NCI-H345 treated with DMSO at 0.1 percent for 48 hours (cell line): ENCODE measurements around the gene ZBTB39.
"Not testable (repeated sequence)": the region's sequence is repeated elsewhere in the genome, so short reads cannot be mapped to it uniquely, and the experiment has no call there.

ENCODE experiments used
- DNase-seq: peaks from one replicate; lab custom pipeline; 2025; ENCODE audit not compliant: unreplicated experiment; lab: John Stamatoyannopoulos, UW

Gene ZBTB39

DNA sequence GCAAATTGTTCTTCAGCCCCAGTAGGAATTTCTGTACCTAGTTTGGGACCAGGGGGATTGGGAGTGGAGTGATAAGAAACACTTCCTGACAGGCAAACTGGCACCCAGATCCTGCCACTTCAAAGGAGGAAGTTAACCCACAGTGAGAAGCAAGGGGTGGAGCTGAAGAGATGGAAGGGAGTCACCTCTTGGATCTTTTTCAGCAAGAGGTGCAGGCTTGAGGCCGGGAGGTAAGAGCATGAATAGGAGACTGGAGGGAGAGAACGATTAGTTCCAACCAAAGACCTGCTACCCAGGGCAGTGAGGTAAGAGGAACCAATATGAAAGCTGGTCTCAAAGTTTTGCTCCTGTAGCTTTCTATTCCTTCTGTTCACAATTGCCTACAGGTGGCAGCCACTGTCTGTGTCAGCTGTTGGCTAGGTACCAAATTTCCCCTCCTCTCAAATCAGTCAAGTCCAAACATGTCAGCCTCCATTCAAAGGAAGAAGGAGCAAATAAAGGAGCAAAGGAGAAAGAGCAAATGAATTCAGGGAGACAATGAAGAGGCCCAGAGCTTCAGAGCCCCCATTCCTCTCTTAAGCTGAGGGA lies 24.9 kb upstream of the ZBTB39 start:
- DNase-seq = peak; percentile 87

DNA sequence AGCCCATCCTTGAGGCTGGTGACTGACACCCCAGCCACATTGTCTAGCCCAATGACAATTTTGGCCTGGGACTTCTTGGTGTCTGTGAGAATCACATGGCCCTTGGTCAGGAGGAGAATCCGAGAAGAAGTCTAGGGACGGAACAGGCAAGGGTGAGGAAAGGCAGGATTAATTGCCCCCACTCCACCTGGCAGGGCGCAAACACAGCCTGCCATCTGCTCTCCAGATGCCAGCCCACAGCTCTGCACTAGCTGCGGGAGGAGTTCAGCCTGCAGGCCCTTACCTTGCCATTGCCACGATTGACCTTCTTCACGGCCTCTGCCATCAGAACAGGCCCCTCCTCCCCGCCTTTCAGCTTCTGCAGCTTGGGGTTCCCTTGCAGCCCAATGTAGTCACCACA lies 23.1 kb upstream of the ZBTB39 start:
- no peak for DNase-seq

DNA sequence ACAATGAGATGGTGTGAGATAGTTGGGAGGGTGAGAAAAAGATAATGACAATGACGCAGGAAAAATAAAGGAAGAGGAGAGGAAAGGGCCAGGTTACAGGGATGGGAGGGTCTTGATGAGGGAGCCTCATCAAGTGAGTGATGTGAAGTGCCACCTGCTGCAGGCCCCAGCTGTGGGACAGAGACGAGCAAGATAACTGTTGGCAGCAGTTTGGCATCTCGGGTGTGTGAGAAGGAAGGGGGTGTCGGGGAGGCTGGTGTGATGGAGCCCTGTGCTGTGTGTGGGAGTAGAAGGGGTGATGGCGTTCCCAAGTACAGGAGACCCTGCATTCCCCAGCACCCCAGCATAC lies 21.4 kb upstream of the ZBTB39 start:
- DNase-seq = no peak

DNA sequence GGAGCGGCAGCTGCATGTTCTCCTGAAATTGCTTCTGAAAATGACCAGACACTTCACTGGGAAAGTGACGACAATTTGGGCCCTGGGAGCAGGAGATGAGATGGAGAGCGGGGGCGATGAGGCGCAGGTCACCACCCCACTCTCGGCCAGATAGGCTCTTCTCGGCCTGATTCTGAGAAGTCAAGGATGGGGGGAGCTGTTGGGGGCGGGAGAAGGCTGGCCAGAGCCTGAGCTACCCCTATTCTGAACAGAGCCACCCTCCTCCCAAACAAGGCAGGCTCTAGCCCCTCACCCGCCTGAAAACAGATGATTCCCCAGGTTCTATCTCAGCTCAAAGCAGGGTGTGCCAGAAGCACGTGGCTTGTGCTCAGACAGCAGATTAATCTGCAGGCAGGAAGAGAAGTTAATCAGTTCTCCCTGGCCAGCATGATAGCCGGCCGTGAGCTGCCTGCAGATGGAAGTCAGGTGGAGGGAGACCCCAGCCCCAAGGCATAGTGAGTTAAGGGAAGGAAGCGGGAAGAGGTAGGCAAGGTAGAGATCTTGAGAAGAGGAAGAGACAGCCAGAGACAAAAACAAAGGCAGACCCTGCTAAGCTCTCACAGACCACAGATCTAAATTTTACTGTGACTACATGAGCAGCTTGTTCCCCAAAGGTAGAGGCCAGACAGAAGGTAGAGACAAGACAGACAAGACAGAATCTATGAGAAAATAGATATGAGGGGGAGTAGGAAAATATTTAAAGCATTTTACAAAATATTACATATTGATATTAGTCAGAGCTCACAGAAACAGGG lies 20.9 kb upstream of the ZBTB39 start:
- DNase-seq = no peak

DNA sequence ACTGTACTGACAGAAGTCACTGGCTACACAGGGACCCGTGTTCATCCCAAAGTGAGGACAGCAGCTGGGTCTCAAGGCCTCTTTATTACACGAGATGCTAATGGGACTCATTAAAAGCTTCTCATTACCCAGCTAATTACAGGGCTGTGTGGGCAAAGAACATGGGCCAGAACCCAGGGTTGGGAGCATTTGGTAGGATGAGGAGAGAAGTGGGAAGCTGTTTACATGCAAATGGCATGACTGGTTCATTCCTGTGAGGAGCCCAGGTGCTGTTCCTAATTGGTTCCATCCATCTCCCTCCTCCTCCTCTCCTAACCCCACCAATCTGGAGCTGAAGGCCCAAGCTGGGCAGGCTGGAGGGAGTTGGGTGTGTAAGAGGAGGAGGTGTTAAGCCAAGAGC lies 18.9 kb upstream of the ZBTB39 start:
- no peak for DNase-seq

DNA sequence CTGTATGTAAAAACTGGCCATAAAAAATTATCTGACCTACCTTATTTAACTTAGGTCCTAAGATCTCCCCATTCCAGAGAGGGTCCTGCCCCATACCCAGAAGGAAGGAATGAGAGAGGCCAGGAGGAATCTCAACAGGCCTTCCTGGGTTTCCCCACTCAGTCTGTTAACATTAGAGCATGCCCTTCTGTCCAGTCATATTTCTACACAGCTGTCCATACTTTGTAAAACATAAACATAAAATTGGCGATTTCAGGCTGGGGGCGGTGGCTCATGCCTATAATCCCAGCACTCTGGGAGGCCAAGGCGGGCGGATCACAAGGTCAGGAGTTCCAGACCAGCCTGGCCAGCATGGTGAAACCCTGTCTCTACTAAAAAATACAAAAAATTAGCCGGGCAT lies 16.0 kb upstream of the ZBTB39 start:
- DNase-seq = not testable (repeated sequence)

DNA sequence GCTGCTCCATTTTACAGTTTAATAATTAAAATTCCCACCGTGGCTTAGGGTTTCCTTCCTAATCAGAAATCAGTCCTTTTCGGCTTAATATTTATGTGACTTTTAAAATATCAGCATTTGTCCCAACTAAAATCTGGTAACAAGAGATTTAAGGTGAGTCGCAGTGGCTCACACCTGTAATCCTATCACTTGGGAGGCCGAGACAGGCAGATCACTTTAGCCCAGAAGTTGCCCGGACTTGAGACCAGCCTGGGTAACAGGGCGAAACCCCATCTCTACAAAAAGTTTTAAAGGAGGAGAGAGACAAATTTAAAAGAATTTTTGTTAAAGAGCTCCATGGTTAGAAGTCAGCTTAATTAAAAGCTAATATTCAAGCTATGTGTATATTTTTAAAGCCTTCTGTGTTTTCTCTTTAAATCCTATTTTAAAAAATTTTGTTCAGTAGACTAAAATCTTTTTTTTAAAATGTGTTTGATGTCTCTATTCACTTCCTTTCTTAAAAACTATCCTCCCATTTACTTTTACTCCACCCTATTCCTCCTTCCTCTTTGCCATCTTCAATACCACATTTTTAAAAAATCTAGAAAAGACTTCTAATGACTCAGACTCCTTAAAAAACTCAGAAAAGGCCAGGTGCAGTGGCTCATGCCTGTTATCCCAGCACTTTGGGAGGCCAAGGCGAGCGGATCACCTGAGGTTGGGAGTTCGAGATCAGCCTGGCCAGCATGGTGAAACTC lies 13.8 kb upstream of the ZBTB39 start:
- DNase-seq = no peak

DNA sequence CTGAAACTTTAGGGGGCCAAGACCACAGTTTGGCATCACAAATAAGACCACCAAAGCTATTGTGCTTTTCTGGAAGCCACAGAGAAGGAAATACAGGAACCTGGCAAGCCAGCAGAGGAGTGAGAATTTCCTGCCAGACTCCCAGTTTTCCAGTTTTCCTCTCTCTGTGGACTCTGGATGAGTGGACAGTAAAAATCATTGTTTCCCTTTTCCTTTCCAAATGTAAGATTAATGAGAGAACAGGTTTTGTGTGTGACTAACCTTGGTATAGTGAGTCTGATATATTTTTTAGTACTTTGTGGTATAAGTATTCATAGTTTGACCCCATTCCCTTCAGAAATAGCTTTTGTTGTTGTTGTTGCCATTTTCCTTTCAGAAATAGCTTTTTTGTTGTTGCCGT lies 12.6 kb upstream of the ZBTB39 start:
- no peak for DNase-seq

DNA sequence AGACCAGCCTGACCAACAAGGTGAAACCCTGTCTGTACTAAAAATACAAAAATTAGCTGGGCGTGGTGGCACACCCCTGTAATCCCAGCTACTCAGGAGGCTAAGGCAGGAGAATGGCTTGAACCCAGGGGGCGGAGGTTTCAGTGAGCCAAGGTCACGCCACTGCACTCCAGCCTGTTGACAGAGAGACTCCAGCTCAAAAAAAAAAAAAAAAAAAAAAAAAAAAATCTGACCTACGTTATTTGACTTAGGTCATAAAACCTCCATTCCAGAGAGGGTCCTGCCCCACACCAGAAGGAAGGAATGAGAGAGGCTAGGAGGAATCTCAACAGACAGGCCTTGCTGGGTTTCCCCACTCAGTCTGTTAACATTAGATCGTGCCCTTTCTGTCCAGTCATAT lies 12.0 kb upstream of the ZBTB39 start:
- not testable (repeated sequence) for DNase-seq

DNA sequence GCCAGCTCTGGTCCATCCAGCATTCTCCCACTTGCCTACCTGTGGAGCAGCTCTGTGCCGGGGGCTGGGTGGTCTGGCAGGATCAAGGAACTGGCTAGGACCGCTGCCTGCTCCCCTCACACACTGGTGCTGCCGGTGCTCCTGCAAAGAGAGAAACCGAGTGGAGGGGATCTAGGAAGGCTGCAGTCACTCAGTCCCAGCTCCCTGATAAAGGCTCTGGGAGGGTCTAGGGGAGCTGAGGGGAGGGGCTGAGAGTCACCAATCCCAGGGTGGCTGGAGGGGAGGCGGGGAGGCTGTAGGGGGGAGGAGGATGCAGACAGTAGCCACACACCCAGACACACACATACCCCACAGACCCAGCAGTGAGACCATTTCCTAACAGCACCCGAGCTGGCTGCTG lies 10.0 kb upstream of the ZBTB39 start, which contains the start of gene TAC3:
TAC3 (minus strand) TSS at position 182 of the 400 bp plus-strand sequence. CDS start 732 bp downstream, outside the sequence.
- DNase-seq = no peak

DNA sequence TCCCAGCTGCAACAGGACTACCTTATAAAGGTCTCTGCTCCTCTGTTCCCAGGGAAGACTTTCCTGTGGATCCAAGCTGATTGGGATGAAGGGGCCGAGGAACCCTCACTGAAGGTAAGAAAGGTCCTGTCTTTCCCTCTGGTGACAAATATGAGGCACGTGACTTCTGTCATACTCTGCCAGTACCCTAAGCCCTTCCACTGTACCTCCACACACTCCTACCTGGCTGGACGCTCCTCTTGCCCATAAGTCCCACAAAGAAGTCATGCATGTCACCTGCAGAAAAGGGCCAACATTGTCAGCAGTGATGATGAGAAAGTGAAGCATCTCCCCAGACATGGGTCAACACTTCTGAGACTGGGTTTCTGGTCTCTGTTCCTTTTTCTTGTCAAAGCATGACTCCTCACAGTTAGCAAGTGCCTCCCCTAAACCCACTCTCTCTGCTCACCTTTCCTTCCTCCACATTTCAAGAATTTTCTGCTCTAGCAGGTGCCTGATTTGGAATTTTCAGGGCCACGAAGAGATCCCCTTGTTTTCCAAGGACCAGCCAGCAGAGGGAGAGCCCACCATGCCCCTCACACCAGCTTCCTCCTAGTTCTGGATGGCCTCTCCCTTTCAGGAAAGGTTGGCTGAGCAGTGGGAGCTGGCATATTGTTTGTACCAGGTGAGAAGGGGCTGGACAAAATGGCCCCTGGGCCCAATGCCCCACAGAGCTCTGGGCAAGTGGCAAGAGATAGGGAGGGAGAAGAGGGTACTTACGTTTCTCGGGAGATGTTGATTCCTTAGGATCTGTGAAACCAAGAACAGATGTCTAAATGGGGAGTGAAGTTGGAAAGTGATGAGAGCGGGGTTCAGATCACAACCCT lies 6.5 kb upstream of the ZBTB39 start:
- DNase-seq = no peak

DNA sequence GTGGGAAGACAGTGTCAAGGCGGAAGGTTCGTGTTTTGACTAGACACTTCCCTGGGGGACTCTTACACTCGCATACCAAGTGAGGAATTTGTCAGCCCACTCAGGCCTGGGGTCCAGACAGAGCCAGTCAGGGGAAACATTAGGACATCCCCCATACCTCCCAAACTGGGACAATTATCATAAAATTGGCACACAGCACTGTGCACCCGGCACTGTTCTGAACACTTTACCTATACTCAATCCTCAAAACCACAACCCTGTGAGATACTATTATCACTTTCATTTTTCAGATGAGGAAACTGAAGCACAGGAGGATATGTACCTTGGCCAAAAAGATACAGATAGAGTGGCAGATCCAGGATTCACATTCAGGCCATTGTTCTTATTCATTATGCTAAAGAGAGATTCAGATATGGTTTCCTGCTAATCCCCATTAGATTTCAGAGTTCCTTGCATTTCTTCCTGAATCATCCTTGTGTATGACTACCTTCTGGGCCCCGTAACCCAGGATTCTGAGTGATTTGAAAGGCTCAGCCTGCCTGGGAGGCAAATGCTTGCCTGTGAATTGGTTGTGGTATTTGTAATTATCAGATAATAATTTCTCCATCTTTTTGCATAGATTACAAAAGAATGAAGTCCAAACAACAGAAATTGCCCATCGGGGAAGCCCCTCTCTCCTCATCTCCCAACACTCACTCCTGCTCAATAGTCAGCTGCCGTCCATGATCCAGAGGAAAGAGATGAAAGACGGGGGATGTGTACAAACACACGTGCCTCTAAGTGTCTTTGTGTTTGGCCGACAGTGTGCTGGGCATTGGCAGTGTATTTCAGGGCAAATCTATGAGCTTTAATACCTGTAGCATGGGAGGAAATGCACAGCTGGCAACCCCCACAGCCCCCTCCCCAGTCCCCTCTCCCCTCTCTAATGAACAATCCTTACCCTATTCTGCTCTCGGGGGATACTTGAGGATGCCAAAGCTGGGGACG lies 5.4 kb upstream of the ZBTB39 start:
- DNase-seq = no peak

DNA sequence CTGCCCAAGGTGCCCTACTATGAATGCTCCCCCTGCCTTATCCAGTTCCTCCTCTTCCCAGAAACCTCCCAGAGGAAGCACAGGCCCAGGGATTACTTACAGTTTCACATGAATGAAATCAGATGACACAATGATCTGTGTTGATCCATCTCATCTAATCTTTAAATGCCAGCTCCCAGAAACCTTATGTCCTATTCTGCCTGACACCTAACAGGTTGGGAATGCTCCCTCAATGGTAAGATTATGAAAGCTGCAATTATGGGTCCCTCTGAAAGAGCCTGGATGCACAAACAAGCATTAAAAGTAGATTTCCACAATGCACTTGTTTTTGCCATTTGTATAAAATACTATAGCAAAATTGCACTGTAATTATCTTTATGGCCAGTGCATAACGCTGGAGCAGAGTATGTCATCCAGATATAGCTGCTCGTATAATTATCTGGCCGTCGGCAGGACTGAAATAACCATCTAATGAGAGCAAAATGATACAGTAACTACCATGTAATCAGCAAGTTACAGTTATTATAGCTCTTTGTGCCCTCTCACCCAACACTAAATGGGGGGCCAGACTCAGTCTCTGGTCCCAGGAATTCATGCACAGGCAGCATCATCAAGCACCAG lies 4.4 kb upstream of the ZBTB39 start:
- DNase-seq = no peak

DNA sequence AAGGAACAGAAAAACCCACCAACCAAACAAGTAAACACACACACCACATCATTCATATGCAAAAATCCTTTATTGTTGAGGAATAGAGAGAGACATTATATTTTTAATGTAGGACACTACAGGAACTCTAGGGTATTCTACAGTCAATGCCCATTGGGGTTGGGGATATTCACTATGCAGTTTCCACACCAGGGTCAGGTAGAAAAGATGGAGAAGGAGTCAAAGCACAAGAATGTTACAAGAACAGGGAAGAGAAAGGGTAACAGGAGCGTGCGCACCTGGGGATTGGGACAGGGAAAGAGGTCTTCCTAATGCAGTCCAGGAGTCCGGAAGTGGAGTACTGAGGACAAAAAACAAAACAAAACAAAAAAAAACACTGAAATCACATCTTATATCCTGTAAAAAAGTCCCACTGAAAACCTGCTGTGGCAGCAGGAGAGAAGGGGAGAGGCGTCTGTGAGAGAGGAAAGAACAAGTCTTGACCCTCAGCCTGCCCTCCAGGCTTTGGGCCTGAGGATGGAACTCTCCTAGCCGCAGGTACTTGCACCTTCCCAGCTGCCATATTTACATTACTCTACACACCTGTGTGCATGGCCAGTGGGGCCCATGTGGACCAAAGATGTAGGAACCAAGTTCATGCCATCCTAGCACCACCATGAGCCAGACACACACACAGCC lies 3.7 kb upstream of the ZBTB39 start:
- no peak for DNase-seq

DNA sequence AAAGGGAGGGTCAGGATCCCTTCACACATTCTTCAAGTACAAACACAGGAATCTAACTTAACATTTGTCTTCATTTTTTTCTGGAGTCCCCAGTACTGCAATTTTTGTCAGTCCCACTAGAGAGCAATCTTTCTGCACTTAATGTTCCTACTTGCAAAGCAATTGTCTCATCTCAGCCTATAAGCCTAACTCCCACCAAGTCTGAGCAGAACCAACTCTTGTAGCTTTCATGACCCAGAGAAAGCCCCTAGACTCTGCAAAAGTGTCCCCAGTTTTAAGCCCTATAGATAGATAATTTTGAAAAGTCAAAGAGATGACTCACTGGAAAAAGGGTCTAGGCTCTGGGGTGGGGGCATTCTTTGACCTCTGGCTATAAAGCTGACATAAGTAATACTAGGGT lies 1.8 kb upstream of the ZBTB39 start:
- DNase-seq = peak; percentile 28

DNA sequence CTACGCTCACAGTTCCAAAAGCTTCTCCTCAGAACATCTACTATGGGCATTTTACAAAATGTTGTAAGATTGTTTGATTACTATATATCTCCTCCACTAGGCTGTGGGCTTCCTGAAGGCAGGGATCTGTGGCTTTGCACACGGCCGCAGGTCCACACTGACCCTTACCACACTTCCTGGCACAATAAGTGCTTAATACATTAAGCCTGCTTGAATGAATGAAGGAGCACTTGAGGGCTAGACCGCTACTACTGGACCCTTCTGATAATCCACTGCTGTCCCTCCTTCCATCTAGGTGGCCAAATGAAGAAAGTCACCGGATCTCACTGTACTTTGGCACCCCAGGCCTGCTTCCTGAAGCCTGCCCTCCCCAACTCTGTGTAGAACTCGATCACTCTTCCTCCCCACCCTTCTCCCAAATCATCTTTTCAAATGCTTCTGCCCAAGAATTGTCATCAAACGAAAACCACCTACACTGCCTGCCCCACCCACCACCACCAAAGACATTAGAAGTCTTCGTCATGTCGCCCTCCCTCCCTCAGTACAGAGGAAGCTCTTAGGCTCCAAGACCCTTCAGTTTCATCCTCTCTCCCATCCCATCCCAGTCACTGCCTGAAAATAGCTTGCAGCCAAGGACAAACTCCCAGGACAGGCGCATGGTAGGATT lies 596 bp upstream of the ZBTB39 start:
- DNase-seq = no peak

DNA sequence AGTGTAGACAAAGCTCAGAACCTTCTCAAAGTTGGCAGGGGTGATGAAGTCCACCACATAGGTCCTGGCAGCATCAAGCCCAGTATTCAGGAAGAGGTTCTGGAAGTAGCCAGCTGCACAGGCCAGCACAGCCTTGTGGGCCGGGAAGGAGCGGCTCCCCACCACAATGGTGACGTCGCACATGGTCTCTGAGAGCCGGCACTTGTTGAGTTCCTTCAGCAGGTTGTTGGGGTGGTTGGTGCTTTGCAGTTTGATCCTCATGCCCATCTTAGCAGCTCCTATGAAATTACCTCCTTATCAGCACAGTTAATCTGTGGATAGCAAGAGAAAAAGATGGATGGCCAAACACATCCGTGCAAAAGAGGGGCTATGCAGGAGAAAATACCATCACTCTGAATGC lies 1.7 kb downstream of the ZBTB39 start:
- no peak for DNase-seq

DNA sequence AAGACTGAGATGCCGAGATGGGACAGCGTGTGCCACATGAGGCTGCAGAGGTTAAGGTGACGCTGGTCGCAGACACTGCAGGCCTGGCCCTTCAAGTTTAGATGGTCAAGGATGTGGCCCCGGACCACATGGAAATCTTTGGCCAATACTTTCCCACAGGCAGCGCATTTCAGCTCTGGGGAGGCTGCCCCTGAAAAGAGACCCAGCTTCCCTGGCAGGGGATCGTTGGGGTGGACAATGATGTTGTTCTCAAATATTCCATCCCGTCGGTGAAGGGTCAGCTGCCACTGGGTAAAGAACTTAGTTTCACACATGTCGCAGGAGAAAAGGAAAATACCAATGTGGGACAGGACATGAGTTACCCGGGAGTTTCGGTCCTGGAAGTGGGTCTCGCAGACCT lies 3.0 kb downstream of the ZBTB39 start:
- no peak for DNase-seq
